ENCODE data around the gene SGO2.

DNA sequence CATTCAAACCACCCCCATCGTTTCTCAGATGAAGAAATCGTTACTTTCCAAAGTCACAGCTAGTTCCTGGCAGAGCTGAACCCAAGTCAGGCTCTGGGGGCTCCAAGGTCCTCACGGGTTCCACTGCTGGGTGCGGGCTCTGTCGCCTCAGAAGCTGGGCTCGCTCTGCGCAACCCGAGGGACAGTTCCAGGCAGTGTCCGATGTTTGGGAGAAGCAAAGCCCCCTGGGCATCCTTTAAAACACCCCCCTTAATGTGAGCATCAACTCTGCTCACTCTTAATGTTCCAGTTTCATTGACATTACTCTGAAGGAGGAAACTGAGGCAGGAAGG, 60.6 kb downstream of the SGO2 start:
- TF ChIP-seq TOX (CRISPR knock-in tag; IDR thresholded peaks at IDR 0.05; ENCODE audit: borderline replicate concordance) (no peak), ZNF565 (CRISPR knock-in tag; conservative IDR thresholded peaks at IDR 0.05; ENCODE audit: low read depth) (no peak), BACH2 (CRISPR knock-in tag; IDR thresholded peaks at IDR 0.05; ENCODE audit: borderline replicate concordance) (no peak), TCF4 (CRISPR knock-in tag; IDR thresholded peaks at IDR 0.05; ENCODE audit: borderline replicate concordance) (no peak), CSDC2 (CRISPR knock-in tag; IDR thresholded peaks at IDR 0.05) (no peak), RARB (CRISPR knock-in tag; IDR thresholded peaks at IDR 0.05) (no peak)
- TF ChIP-seq, protein P1, sequence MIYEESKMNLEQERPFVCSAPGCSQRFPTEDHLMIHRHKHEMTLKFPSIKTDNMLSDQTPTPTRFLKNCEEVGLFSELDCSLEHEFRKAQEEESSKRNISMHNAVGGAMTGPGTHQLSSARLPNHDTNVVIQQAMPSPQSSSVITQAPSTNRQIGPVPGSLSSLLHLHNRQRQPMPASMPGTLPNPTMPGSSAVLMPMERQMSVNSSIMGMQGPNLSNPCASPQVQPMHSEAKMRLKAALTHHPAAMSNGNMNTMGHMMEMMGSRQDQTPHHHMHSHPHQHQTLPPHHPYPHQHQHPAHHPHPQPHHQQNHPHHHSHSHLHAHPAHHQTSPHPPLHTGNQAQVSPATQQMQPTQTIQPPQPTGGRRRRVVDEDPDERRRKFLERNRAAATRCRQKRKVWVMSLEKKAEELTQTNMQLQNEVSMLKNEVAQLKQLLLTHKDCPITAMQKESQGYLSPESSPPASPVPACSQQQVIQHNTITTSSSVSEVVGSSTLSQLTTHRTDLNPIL (CRISPR knock-in tag; IDR thresholded peaks at IDR 0.05; ENCODE audit: low read depth): no peak
- TF ChIP-seq, protein P2, sequence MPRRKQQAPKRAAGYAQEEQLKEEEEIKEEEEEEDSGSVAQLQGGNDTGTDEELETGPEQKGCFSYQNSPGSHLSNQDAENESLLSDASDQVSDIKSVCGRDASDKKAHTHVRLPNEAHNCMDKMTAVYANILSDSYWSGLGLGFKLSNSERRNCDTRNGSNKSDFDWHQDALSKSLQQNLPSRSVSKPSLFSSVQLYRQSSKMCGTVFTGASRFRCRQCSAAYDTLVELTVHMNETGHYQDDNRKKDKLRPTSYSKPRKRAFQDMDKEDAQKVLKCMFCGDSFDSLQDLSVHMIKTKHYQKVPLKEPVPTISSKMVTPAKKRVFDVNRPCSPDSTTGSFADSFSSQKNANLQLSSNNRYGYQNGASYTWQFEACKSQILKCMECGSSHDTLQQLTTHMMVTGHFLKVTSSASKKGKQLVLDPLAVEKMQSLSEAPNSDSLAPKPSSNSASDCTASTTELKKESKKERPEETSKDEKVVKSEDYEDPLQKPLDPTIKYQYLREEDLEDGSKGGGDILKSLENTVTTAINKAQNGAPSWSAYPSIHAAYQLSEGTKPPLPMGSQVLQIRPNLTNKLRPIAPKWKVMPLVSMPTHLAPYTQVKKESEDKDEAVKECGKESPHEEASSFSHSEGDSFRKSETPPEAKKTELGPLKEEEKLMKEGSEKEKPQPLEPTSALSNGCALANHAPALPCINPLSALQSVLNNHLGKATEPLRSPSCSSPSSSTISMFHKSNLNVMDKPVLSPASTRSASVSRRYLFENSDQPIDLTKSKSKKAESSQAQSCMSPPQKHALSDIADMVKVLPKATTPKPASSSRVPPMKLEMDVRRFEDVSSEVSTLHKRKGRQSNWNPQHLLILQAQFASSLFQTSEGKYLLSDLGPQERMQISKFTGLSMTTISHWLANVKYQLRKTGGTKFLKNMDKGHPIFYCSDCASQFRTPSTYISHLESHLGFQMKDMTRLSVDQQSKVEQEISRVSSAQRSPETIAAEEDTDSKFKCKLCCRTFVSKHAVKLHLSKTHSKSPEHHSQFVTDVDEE (CRISPR knock-in tag; IDR thresholded peaks at IDR 0.05): no peak

Measured in SK-N-SH treated with all-trans-retinoic acid at 6 μM for 48 hours (cell line).